ENCODE results near the gene IL1A.

Gene IL1A

DNA sequence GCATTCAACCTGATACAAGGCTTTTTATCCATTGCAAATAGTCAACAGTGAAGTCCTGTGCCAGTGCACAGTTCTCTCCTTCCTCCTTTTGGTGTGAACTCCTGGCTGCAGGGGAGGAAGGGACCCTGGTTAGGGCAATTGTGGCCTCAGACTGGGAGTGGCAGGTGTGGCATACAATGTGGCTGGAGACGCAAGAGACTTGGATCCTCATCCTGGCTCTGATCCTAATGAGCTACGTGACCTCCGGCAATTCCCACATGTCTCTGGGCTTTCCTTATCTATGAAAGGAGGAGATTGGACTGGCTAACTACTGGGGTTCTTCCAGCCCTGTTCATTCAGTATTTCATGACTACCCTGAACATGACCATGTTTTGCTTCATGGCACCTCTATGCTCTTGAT, 10.5 kb upstream of the IL1A start:
- Histone ChIP-seq H3K9ac (no peak overlapping the region), H3K27me3 (ENCODE audit: control insufficient read depth, insufficient read depth, low read length) (no peaks in the 10 kb centered on the region), H3K4me1 (peaks cover 6% of the 10 kb centered on the region), H3K4me2 (ENCODE audit: low read length) (no peak overlapping the region), H2AFZ (no peak overlapping the region), H3K9me3 (ENCODE audit: control insufficient read depth, low read length) (no peaks in the 10 kb centered on the region), H3K36me3 (ENCODE audit: control insufficient read depth, insufficient read depth, low read length) (no peaks in the 10 kb centered on the region), H3K79me2 (no peaks in the 10 kb centered on the region), H3K27ac (no peak overlapping the region), H3K4me3 (ENCODE audit: low read depth, low read length) (no peak overlapping the region)
- TF ChIP-seq, protein P1, sequence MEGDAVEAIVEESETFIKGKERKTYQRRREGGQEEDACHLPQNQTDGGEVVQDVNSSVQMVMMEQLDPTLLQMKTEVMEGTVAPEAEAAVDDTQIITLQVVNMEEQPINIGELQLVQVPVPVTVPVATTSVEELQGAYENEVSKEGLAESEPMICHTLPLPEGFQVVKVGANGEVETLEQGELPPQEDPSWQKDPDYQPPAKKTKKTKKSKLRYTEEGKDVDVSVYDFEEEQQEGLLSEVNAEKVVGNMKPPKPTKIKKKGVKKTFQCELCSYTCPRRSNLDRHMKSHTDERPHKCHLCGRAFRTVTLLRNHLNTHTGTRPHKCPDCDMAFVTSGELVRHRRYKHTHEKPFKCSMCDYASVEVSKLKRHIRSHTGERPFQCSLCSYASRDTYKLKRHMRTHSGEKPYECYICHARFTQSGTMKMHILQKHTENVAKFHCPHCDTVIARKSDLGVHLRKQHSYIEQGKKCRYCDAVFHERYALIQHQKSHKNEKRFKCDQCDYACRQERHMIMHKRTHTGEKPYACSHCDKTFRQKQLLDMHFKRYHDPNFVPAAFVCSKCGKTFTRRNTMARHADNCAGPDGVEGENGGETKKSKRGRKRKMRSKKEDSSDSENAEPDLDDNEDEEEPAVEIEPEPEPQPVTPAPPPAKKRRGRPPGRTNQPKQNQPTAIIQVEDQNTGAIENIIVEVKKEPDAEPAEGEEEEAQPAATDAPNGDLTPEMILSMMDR (IDR thresholded peaks at IDR 0.05): no peak

DNA sequence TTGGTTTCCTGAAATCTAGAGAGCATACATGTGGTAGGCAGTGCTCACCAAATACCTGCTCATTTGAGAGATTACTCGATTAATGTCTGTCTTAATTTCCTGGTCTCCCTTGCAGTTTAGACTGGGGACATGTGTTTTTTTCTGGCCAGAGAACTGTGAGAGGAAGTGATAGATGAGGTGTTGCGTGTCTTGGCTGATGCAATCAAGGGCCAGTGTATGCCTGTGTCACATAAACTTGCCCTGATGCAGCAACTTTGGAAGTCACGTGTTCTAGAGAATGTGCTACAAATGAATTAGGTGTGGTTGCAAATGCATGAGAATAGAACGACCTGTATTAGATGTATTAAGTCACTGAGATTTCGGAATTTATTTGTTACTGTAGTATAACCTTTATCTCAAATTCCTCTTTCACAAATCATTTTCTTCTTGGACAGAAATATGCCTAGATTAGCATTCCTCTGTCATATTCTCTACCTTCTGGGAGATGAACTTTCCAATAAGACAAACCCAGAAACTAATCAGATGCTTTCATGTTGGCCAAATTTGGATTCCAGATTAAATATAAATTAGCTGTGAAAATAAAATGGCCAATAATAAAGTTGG, 9.9 kb upstream of the IL1A start:
- Histone ChIP-seq H3K4me3 (ENCODE audit: low read depth, low read length) (no peak overlapping the region), H3K36me3 (ENCODE audit: control insufficient read depth, insufficient read depth, low read length) (no peaks in the 10 kb centered on the region), H3K4me1 (peaks cover 6% of the 10 kb centered on the region), H3K79me2 (no peaks in the 10 kb centered on the region), H3K27me3 (ENCODE audit: control insufficient read depth, insufficient read depth, low read length) (no peaks in the 10 kb centered on the region), H3K9ac (no peak overlapping the region), H3K9me3 (ENCODE audit: control insufficient read depth, low read length) (no peaks in the 10 kb centered on the region), H3K4me2 (ENCODE audit: low read length) (peak overlapping the region; percentile 23), H3K27ac (peak overlapping the region; percentile 43), H2AFZ (peak overlapping the region; percentile 81)
- TF ChIP-seq, protein P1 (IDR thresholded peaks at IDR 0.05): no peak

GRCh38 chr2:112793449-112793978, 9.2 kb upstream of the IL1A start:
- Histone ChIP-seq H3K79me2 (no peaks in the 10 kb centered on the region), H3K27ac (peak overlapping the region; percentile 43), H3K9ac (no peak overlapping the region), H3K36me3 (ENCODE audit: control insufficient read depth, insufficient read depth, low read length) (no peaks in the 10 kb centered on the region), H3K4me2 (ENCODE audit: low read length) (no peak overlapping the region), H3K9me3 (ENCODE audit: control insufficient read depth, low read length) (no peaks in the 10 kb centered on the region), H3K27me3 (ENCODE audit: control insufficient read depth, insufficient read depth, low read length) (no peaks in the 10 kb centered on the region), H2AFZ (peak overlapping the region; percentile 81), H3K4me3 (ENCODE audit: low read depth, low read length) (no peak overlapping the region), H3K4me1 (peaks cover 6% of the 10 kb centered on the region)
- TF ChIP-seq, protein P1 (IDR thresholded peaks at IDR 0.05): no peak

- no peaks in the 10 kb centered on the region for H3K36me3 ChIP-seq (ENCODE audit: control insufficient read depth, insufficient read depth, low read length)
- no peaks in the 10 kb centered on the region for H3K9me3 ChIP-seq (ENCODE audit: control insufficient read depth, low read length)
- H3K9ac ChIP-seq: no peak overlapping the region
- no peaks in the 10 kb centered on the region for H3K27me3 ChIP-seq (ENCODE audit: control insufficient read depth, insufficient read depth, low read length)
- TF ChIP-seq, protein P1 (IDR thresholded peaks at IDR 0.05): no peak
- no peak overlapping the region for H3K4me2 ChIP-seq (ENCODE audit: low read length)
- H3K4me1 ChIP-seq: peaks cover 6% of the 10 kb centered on the region
- no peak overlapping the region for H3K27ac ChIP-seq
- no peaks in the 10 kb centered on the region for H3K79me2 ChIP-seq
- no peak overlapping the region for H2AFZ ChIP-seq
- H3K4me3 ChIP-seq (ENCODE audit: low read depth, low read length): no peak overlapping the region
Measured at GRCh38 chr2:112792419-112792818, 8.1 kb upstream of the IL1A start.

DNA sequence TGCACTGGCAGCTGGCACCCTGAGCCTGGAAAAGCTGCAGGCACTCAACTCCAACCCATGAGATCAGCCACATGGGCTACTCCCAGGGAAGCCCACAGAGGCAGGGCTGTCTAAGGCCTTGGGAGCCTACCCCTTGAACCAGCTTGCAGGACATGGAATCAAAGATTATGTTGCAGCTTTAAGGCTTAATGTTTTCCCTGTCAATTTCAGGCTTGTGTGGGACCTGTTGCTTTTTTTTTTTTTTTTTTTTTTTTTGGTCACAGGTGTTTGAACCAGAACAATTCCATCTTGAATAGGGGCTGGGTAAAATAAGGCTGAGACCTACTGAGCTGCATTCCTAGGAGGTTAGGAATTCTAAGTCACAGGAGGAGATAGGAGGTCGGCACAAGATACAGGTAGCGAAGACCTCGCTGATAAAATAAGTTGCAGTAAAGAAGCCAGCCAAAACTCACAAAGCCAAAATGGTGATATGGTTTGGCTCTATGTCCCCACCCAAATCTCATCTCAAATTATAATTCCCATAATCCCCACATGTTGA, 7.5 kb upstream of the IL1A start:
- H3K79me2 ChIP-seq: no peaks in the 10 kb centered on the region
- no peak overlapping the region for H3K27ac ChIP-seq
- H3K36me3 ChIP-seq (ENCODE audit: control insufficient read depth, insufficient read depth, low read length): no peaks in the 10 kb centered on the region
- no peak overlapping the region for H2AFZ ChIP-seq
- H3K4me2 ChIP-seq (ENCODE audit: low read length): no peak overlapping the region
- TF ChIP-seq, protein P1 (IDR thresholded peaks at IDR 0.05): no peak
- H3K9ac ChIP-seq: no peak overlapping the region
- H3K4me3 ChIP-seq (ENCODE audit: low read depth, low read length): no peak overlapping the region
- no peaks in the 10 kb centered on the region for H3K27me3 ChIP-seq (ENCODE audit: control insufficient read depth, insufficient read depth, low read length)
- H3K9me3 ChIP-seq (ENCODE audit: control insufficient read depth, low read length): no peaks in the 10 kb centered on the region
- peaks cover 6% of the 10 kb centered on the region for H3K4me1 ChIP-seq

Measured in parathyroid adenoma (tissue), 2 donors.